HG02885 (cell line): Measurements from ENCODE around the gene CEP85L.

ENCODE experiments used
- ATAC-seq: cut with Tn5 transposase; IDR thresholded peaks from one replicate; pipeline ENCODE4 v1.9.1; 2021; ENCODE audit warnings: mild to moderate bottlenecking; ENCODE audit not compliant: unreplicated experiment, poor library complexity

Gene CEP85L

DNA sequence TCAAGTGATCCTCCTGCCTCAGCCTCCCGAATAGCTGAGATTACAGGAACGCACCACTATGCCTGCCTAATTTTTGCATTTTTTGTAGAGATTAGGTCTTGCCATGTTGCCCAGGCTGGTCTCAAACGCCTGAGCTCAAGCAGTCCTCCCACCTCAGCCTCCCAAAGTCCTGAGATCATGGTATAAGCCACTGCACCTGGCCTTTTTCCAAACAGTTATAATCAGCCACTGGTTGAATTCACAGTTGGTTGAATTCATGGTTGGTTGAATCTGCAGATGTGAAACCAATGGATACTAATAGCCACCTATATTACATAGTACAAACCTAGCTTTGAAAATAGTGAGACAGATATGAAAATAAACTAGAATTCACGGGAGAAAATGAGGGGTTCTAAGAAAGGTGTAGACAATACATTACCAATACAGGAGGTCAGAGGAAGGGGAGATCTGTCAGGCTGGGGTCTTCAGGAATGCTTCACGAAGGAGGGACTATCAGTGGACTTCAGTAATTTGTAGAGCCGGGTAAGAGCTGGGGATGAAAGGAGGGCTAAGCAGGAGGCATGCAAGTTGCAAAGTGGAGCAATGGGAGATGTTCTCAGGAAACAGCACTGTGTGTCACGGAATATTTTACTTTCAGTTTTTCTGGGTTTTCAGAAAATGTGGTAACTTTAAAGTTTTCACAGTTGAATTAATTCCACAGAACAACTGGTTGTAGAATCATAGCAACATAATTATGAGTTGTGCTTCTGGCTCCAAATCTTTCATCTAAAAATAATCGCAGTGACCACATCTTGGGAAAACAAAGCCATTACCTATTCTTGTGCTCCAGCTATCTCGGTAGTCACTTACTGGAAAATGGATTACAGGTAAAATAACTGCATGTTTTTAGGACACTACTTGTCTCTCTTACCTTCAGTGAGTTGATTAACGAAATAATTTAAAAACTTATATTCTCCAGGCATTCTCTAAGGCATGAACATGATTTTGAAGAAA is 12.9 kb upstream of the CEP85L start:
- no peak for ATAC-seq

DNA sequence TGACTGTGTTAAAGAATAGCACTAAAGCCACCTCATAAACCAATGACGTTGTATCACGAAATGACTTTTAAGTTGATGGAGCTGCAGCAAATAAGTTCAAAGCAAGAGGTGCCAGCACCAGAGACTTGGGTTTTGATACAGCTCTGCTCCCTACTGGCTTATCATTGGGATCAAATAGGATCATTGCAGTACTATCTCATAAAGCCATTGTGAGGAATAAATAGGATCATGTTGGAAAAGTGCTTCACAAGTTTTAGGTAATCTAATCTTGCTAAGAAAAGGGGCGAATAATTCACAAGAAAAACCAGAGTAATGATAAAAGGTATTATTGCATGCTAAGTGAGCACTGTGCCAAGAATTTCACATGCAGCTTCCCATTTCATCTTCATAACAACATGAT is 10.4 kb upstream of the CEP85L start:
- no peak for ATAC-seq

DNA sequence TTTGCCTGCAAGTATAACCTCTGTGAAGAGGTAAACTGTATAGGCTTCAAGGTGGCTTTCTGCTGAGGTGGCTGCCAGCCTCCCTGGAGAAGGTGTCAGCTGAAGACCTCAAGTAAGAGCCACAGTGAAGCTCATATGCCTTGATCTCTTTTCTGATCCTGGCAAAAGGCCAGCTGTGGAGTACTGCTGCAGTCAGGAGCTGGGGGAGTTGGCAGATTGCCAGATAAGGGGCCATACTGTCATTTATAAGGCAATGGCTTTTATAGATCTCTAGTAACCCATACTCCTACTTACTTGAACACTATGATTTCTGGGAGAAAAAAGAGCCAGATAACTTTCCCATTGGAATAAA is 8.8 kb upstream of the CEP85L start:
- no peak for ATAC-seq

DNA sequence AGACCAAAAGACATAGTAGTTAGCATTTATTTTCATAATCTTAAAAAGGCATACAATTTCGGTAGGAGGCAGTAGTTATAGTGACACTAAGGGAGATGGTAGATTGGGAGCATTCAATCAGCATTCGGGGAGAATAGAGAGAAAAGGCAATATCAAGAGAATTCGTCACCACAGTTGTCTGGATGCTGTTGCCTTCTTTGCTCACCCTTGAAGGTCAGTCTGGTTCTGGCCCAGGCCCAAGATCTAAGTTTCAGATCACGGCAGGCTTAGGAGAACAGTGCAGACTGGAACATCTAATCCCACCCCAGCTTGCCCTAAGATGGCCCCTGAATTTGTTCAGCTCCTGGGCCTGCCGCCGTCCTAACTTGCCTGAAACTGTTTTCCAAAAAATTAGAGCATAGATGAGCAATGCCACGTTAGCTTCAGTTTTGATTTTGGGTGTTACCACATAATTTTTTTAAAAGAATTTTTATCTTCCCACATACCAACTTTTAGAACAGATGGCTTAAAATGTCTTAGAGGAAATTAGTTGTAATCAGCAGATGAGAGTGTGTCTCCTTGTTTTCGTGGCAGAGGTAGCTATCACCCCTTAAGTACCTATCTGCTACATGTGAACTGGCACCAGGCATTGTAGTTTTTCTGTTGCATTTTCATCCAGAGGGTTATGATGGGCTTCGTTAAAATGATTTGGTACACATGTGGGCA is 8.3 kb upstream of the CEP85L start:
- ATAC-seq = no peak

GRCh38 chr6:118656847-118657451 is 5.6 kb upstream of the CEP85L start:
- ATAC-seq = peak; percentile 52

GRCh38 chr6:118652051-118652615 is 742 bp upstream of the CEP85L start:
- no peak for ATAC-seq

DNA sequence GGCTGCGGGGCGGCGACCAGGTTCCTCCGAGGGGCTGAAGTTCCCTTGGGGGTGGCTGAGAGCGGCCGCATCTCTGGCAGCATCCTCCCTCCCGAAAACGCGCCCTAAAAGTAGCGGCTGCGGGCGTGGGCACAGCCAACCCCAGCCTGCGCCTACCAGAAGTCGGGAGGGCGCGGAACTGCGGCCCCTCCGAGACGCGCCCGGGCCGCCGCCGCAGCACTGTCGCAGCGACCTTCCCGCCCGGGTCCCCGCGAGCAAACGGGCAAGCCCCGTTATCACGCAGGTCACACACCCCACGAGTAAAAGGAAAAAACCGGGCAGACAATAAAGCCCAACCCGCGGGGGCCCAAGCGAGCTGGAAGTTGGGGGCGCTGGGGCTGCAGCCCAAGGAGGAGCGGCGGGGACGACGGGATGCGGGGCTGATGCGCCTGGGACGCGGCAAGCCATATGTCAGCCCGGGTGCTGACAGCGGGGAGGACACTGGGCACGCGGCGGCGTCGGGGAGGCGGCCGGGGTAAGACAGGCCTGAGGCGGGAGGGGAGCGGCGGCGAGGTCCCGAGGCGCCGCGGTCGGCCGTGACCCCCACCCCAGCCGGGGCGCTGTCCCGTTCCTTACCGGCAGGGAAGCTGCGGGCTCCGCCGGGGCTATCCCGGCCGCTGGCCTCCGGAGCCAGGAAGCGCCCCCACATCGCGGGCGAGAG is 659 bp downstream of the CEP85L start:
- ATAC-seq = peak; percentile 40

DNA sequence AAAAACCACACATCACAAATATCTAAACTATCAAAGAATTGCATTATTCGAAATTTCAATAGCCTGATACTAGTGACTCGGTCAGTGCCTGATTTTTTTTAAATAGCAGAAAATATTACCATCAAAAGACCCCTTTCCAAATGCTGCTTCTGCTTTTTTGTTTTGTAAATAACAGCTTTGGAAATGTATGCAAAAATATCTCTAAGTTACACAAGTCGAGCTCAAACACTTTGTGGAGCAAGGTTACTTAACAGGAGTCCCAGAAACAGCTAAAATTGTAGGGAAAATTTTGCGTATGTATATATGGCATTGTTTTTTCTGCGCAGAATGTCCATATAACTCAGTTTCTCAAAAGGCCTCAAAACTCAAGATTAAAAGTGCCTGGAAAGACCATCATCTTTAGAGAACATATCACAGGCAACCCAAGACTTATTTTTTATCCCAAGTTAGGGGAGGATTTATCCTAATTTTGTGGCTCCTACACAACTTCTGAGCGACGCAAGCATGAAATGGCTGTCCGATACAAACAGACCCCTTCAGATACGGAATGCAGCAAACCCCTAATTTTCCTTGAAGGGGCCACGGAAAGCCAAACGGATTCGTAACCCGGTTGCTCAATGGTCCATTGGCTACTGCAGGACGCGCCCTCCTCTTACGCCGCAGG is 1.3 kb downstream of the CEP85L start:
- no peak for ATAC-seq

DNA sequence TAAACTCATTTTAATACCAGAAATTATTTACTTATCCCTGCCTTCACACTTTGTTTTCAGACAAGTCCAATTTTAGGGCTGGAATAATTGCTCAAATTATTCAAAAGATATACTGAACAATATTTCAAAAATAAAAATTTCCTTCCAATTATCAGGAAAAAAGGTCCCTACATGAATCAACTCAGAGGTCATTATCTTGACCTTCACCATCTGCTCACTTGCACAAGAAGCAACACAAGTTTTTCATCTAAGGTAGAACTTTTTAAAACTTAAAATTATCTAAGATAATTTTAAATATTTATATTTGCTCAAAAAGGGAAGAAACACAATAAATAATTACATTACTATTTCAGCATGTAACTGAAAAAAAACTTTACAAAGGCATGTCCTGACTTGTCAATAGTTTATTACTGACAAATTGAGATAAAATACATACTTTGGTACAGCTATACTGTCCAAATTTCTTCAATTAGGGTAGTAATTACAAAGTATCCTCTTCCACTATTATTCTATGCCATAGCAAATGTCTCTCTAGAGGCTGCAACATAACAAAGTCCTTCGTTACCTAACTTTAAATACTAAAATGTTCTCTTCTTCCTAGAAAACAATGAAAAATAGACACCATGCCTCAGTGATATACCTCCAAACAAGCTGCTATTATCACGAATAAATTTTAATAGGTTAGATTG is 2.4 kb downstream of the CEP85L start:
- no peak for ATAC-seq

- ATAC-seq = no peak
These were observed 4.4 kb downstream of the CEP85L start for GRCh38 chr6:118646977-118647376.

- no peak for ATAC-seq
These were observed 6.0 kb downstream of the CEP85L start for GRCh38 chr6:118645395-118645794.

DNA sequence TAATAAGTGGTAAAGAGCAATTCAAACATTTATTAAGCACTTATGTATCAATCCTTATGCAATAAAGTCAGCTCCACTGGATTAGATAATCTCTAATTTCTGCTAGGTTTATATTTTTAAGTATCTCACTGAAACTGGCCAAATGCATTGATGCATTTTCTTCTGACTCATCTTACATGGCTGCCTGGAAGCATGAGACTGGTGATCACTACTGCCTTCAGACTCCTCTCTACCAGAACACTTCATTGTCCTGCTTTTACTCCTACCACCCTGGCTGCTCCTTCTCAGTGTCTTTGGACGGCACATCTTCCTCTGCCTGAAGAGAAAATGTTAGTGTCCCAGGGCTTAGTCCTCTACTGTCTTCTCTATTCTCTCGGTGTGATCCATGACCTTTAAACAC is 7.4 kb downstream of the CEP85L start:
- ATAC-seq = no peak

- no peak for ATAC-seq
These were observed 10.3 kb downstream of the CEP85L start for GRCh38 chr6:118641042-118641441.

DNA sequence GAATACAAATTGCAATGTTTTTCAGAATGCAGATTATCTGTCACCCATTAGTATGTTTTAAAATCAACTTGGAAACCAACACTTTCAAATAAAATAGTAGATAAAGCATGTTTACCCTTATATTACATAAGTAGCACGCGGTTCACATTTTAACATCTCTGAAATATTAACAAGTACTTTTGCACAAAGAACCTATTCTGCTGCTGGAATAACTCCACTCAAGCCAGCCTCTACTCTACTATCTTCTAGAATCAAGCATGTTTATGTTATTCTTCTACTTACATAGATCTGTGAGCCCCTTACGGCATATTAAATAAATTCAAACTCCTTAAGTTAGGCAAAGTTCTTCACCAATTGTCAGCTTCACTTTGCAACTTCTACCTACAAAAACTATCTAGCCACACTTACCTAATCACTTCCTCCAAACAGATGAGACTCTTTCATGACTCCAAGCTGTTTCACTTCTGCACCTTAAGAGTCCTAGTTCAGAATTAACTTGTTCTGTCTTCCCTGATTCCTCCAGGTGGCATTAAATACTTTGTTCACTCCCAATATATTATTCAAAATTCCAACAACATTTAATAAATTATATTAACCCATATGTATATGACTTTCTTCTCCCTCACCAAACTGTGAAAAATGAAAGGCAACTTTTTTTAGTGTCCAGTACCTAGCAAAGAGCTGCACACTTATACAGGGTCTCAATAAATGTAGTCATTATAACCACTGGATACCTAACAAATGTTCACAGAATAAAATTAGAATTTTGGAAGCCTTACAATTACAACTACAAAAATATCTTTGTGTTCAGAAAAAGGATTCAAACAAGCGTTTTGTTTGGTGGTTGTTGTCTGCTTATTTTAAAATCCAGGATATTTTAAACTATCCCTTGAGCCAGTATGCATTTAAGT is 12.1 kb downstream of the CEP85L start:
- peak; percentile 83 for ATAC-seq

GRCh38 chr6:118638288-118638687 is 13.1 kb downstream of the CEP85L start:
- ATAC-seq = no peak

- no peak for ATAC-seq
These were observed 15.3 kb downstream of the CEP85L start for GRCh38 chr6:118635909-118636735.

- ATAC-seq = no peak
These were observed 19.0 kb downstream of the CEP85L start for GRCh38 chr6:118632359-118632758.
